Endodermal cell (in vitro differentiated cells): ENCODE data around the gene IRF2BPL. TPM values are rescaled to one million over a fixed set of nuclear protein-coding genes. Genes with fewer than 3 reads are reported as not detected.

ENCODE experiments used
- DNase-seq: peaks from one replicate; pipeline ENCODE4 v3.0.0-alpha.2; 2017
- H3K27ac ChIP-seq: 2 replicates; pipeline ENCODE4 v1.5.1; 2013; ENCODE audit warnings: mild to moderate bottlenecking, low read depth, low read length, moderate library complexity
- H3K27me3 ChIP-seq: 2 replicates; pipeline ENCODE4 v1.6.1; 2013; ENCODE audit warnings: mild to moderate bottlenecking, low read length, moderate library complexity; ENCODE audit not compliant: insufficient read depth, control insufficient read depth, poor library complexity, severe bottlenecking
- H3K36me3 ChIP-seq: 2 replicates; pipeline ENCODE4 v1.7.0; 2013; ENCODE audit warnings: mild to moderate bottlenecking, low read length, moderate library complexity; ENCODE audit not compliant: control insufficient read depth, insufficient read depth
- H3K4me1 ChIP-seq: one replicate; pipeline ENCODE4 v1.7.0; 2013; ENCODE audit warnings: low read length; ENCODE audit not compliant: control insufficient read depth, insufficient read depth
- H3K4me3 ChIP-seq: 2 replicates; pipeline ENCODE4 v1.5.1; 2013; ENCODE audit warnings: mild to moderate bottlenecking, low read length, moderate library complexity
- H3K9ac ChIP-seq: 2 replicates; pipeline ENCODE4 v1.6.1; 2013; ENCODE audit warnings: mild to moderate bottlenecking, low read length, moderate library complexity; ENCODE audit not compliant: poor library complexity, severe bottlenecking; ENCODE audit errors: extremely low read depth
- H3K9me3 ChIP-seq: 2 replicates; pipeline ENCODE4 v1.6.1; 2013; ENCODE audit warnings: mild to moderate bottlenecking, low read length, moderate library complexity; ENCODE audit not compliant: control insufficient read depth
- H3K27ac Mint-ChIP-seq: 2 replicates; pipeline ENCODE4 v1.8.0; 2020; ENCODE audit warnings: mixed read lengths
- H3K27me3 Mint-ChIP-seq: 2 replicates; pipeline ENCODE4 v1.8.0; 2021; ENCODE audit warnings: mild to moderate bottlenecking, mixed read lengths; ENCODE audit not compliant: insufficient read depth
- H3K36me3 Mint-ChIP-seq: 2 replicates; pipeline ENCODE4 v1.8.0; 2020; ENCODE audit warnings: low read depth, mixed read lengths
- H3K4me1 Mint-ChIP-seq: 2 replicates; pipeline ENCODE4 v1.8.0; 2020; ENCODE audit warnings: mixed read lengths
- H3K4me3 Mint-ChIP-seq: 2 replicates; pipeline ENCODE4 v1.8.0; 2020; ENCODE audit warnings: mild to moderate bottlenecking, moderate library complexity, mixed read lengths
- H3K9me3 Mint-ChIP-seq: 2 replicates; pipeline ENCODE4 v1.8.0; 2020; ENCODE audit warnings: mild to moderate bottlenecking, mixed read lengths
- WGBS, 2 experiments: methylation state at CpG; one replicate each; pipeline versions ENCODE4 v1.1.5 to v1.1.7; 2013; ENCODE audit warnings: missing lambda C conversion rate in 2 of 2, mixed read lengths in 1 of 2; ENCODE audit not compliant: insufficient coverage in 1 of 2, insufficient read length in 1 of 2; 5-methylcytosine and 5-hydroxymethylcytosine counted together
- total RNA-seq, 2 donors: library from RNA; stranded (reverse); fragmentation: NEBNext Ultra II Directional in 1 of 2; extraction: Animal tissue kit (Norgen Biotek cat#: 25700) in 1 of 2; gene quantifications; 2 replicates in 1 of 2; 3 replicates in 1 of 2; pipeline ENCODE4 v1.2.1, GENCODE V29; 2021
- TF ChIP-seq, protein P1 (sequence below): fragments of 200-600 bp; sonication (generic); conservative IDR thresholded peaks from 2 replicates; pipeline ENCODE4 v1.5.0; 2021; ENCODE audit warnings: antibody characterized with exemption, mild to moderate bottlenecking

Gene IRF2BPL
- total RNA-seq, 2 donors from 2014 or later: 34.2 to 44.3 TPM

DNA sequence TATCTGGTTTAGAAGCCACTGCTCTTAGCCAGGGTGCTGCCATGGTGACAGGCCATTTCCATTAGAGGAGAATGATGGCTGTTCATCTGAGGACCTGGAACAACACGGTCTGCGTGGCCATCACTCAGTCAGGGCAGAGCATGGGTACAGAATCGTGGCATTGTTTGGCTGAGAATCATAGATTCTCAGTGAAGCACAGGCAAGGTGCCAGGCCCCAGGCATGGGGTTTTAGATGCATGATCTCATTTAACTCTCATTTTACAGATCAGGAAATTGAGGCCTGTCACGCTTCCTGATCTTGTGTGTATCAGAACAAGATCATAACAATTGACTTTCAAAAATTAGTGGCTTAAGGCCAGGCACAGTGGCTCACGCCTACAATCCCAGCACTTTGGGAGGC, 26.8 kb upstream of the IRF2BPL start:
- Mint-ChIP-seq H3K4me3 (no peak overlapping the region), H3K27ac (no peak overlapping the region), H3K36me3 (no peaks in the 10 kb centered on the region), H3K9me3 (peaks cover 6% of the 10 kb centered on the region), H3K4me1 (peaks cover 9% of the 10 kb centered on the region), H3K27me3 (peaks cover 2% of the 10 kb centered on the region)
- no peak overlapping the region for H3K9ac ChIP-seq
- WGBS, 2 experiments: 92 to 95% methylated on average over 4 to 5 of the region's 5 CpGs
- DNase-seq: no peak
- H3K4me3 ChIP-seq: no peak overlapping the region
- H3K4me1 ChIP-seq: no peaks in the 10 kb centered on the region
- H3K27me3 ChIP-seq: no peaks in the 10 kb centered on the region
- H3K9me3 ChIP-seq: peaks cover 5% of the 10 kb centered on the region
- no peaks in the 10 kb centered on the region for H3K36me3 ChIP-seq
- H3K27ac ChIP-seq: no peak overlapping the region
- TF ChIP-seq, protein P1, sequence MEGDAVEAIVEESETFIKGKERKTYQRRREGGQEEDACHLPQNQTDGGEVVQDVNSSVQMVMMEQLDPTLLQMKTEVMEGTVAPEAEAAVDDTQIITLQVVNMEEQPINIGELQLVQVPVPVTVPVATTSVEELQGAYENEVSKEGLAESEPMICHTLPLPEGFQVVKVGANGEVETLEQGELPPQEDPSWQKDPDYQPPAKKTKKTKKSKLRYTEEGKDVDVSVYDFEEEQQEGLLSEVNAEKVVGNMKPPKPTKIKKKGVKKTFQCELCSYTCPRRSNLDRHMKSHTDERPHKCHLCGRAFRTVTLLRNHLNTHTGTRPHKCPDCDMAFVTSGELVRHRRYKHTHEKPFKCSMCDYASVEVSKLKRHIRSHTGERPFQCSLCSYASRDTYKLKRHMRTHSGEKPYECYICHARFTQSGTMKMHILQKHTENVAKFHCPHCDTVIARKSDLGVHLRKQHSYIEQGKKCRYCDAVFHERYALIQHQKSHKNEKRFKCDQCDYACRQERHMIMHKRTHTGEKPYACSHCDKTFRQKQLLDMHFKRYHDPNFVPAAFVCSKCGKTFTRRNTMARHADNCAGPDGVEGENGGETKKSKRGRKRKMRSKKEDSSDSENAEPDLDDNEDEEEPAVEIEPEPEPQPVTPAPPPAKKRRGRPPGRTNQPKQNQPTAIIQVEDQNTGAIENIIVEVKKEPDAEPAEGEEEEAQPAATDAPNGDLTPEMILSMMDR: no peak

DNA sequence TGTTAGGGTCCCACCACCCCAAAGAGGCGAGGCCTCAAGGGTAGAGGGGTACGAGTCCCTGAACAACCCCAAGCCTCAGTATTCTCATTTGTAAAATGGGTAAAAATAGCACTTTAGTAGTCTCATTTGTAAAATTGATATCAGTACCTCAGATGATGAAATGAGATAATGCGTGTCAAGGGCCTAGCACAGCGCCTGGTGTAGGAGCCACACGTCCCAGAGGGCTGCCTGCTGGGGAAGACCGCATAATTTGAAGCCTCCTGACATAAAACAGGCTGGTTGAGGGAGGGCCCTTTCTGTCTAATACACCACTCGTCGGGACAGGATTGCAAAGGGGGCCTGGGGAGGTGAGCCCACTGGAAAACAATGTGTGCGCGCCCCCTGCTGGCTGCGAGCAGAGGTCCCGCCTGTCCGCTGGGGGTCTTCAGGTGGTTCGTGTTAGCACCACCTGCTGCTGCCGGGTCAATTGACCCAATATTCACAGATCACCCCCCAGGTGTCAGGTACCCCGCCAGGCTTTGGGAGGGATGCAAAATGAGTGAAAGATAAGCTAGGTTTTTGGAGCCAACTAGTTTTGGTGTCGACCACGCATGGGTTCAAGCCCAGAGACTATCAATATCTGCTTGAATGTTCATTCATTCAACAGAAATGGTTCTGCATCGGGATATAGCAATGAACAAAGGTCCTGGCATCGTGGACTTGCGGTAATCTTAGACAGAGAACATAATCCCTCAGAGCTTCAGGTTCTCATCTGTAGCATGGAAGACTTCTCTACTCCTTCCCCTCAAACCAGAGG, 24.7 kb upstream of the IRF2BPL start:
- peaks cover 2% of the 10 kb centered on the region for H3K27me3 Mint-ChIP-seq
- 34 to 38% methylated on average over 15 to 21 of the region's 21 CpGs for WGBS, 2 experiments
- TF ChIP-seq, protein P1: peak; percentile 99
- Histone ChIP-seq H3K9me3 (peaks cover 5% of the 10 kb centered on the region), H3K27me3 (no peaks in the 10 kb centered on the region), H3K27ac (no peak overlapping the region), H3K4me1 (no peaks in the 10 kb centered on the region), H3K4me3 (no peak overlapping the region), H3K9ac (no peak overlapping the region), H3K36me3 (no peaks in the 10 kb centered on the region)
- no peak overlapping the region for H3K27ac Mint-ChIP-seq
- no peak overlapping the region for H3K4me3 Mint-ChIP-seq
- no peaks in the 10 kb centered on the region for H3K36me3 Mint-ChIP-seq
- H3K9me3 Mint-ChIP-seq: peaks cover 6% of the 10 kb centered on the region
- H3K4me1 Mint-ChIP-seq: peaks cover 4% of the 10 kb centered on the region
- DNase-seq: peak; percentile 95

DNA sequence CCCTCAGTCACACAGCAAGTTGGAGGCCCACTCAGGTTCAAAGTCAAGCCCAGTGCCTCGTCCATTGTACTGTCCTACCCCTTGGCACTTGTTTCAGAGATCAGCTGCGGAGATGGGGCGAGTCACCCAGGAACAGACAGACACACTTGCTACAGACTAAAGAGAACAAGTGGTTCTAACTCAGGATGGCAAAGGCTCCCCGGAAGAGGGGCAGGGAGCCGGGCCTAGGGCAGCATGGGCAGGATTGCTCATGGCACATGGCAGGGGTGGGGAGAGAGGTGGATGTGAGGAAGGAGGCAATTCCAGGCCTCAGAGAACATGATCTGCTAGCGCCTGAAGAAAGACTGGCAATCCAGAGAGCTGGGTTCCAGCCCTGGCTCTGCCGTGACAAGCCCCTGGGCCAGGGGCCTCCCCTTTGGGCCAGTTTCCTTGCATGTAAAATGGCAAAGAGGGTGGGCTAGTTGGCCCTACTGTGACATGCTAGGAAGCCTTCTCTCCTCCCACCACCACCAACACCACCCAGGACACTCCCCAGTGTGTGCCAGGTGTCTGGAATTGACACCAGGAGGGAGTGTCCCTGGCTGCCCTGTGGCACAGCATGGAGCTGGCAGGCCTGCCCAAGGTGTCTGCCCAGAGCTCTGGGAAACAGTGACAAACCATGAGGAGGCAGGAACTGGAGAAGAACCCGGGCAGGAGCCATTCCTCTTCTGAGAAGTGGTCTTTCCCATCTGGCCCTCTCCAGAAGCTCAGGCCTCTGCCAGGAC, 24.0 kb upstream of the IRF2BPL start:
- Histone ChIP-seq H3K27me3 (no peaks in the 10 kb centered on the region), H3K27ac (no peak overlapping the region), H3K4me1 (no peaks in the 10 kb centered on the region), H3K4me3 (no peak overlapping the region), H3K9ac (no peak overlapping the region), H3K36me3 (no peaks in the 10 kb centered on the region), H3K9me3 (peaks cover 5% of the 10 kb centered on the region)
- Mint-ChIP-seq H3K9me3 (peaks cover 6% of the 10 kb centered on the region), H3K27ac (no peak overlapping the region), H3K4me3 (no peak overlapping the region), H3K27me3 (peaks cover 2% of the 10 kb centered on the region), H3K4me1 (peaks cover 4% of the 10 kb centered on the region), H3K36me3 (no peaks in the 10 kb centered on the region)
- TF ChIP-seq, protein P1: no peak
- WGBS, 2 experiments: 90 to 96% methylated on average over 5 to 8 of the region's 8 CpGs
- DNase-seq: no peak
